Measurements from ENCODE around the gene NRXN3.

NRXN3 gene

DNA sequence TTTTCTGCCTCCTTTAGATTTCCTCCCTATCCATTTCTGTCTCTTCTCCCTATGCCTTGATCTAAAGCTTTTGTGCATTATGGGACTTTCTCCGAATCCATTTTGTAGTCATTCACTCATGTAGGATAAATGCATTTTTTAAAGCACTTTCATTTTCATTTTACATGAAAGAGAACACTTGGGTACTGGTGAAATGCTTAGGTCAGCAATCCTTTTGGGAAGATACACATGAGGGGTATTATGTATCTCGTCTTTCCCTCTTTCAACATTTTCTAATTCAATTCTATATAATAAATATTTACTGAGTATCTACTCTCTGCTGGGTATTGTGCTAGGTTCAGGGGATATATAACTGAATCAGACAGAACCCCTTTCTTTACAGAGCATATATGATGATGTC, 577.6 kb downstream of the NRXN3 start:
- Histone ChIP-seq H3K4me2 (ENCODE audit: low read length) (no peak overlapping the region), H3F3A (ENCODE audit: insufficient read depth, low read length) (no peaks in the 10 kb centered on the region), H3K27me3 (ENCODE audit: insufficient read depth, low read length) (no peaks in the 10 kb centered on the region), H3K4me3 (ENCODE audit: low read depth, low read length, poor library complexity, severe bottlenecking) (no peak overlapping the region), H3K4me1 (ENCODE audit: insufficient read depth, low read length, severe bottlenecking) (no peaks in the 10 kb centered on the region), H3K27ac (ENCODE audit: low read depth, low read length, poor library complexity, severe bottlenecking) (no peak overlapping the region), H3K9me3 (ENCODE audit: low read length) (no peaks in the 10 kb centered on the region), H3K9me2 (ENCODE audit: low read depth, low read length) (no peaks in the 10 kb centered on the region), H3K9ac (ENCODE audit: low read length) (no peak overlapping the region), H4K20me1 (ENCODE audit: insufficient read depth, low read length) (no peaks in the 10 kb centered on the region), H3K79me2 (ENCODE audit: insufficient read depth, low read length) (no peaks in the 10 kb centered on the region), H2AFZ (ENCODE audit: low read length) (no peak overlapping the region), H3K36me3 (ENCODE audit: insufficient read depth, low read length) (no peaks in the 10 kb centered on the region)
- TF ChIP-seq EZH2 (IDR thresholded peaks at IDR 0.05; ENCODE audit: borderline replicate concordance, low read length) = no peak
- no peak for TF ChIP-seq CTCF (IDR thresholded peaks at IDR 0.05; ENCODE audit: low read length)

GRCh38 chr14:78752518-78753188, 582.5 kb downstream of the NRXN3 start:
- Histone ChIP-seq H3K9ac (ENCODE audit: low read length) (no peak overlapping the region), H3K27ac (ENCODE audit: low read depth, low read length, poor library complexity, severe bottlenecking) (no peak overlapping the region), H3K36me3 (ENCODE audit: insufficient read depth, low read length) (no peaks in the 10 kb centered on the region)

GRCh38 chr14:78754059-78754458, 583.9 kb downstream of the NRXN3 start:
- no peaks in the 10 kb centered on the region for H3K9me2 ChIP-seq (ENCODE audit: low read depth, low read length)
- no peak overlapping the region for H3K4me3 ChIP-seq (ENCODE audit: low read depth, low read length, poor library complexity, severe bottlenecking)
- no peaks in the 10 kb centered on the region for H3K36me3 ChIP-seq (ENCODE audit: insufficient read depth, low read length)
- no peaks in the 10 kb centered on the region for H3F3A ChIP-seq (ENCODE audit: insufficient read depth, low read length)
- no peaks in the 10 kb centered on the region for H4K20me1 ChIP-seq (ENCODE audit: insufficient read depth, low read length)
- no peaks in the 10 kb centered on the region for H3K27me3 ChIP-seq (ENCODE audit: insufficient read depth, low read length)
- no peaks in the 10 kb centered on the region for H3K9me3 ChIP-seq (ENCODE audit: low read length)
- no peak overlapping the region for H3K9ac ChIP-seq (ENCODE audit: low read length)
- no peak overlapping the region for H3K27ac ChIP-seq (ENCODE audit: low read depth, low read length, poor library complexity, severe bottlenecking)
- H2AFZ ChIP-seq (ENCODE audit: low read length) = no peak overlapping the region
- H3K4me1 ChIP-seq (ENCODE audit: insufficient read depth, low read length, severe bottlenecking) = no peaks in the 10 kb centered on the region
- no peak for TF ChIP-seq CTCF (IDR thresholded peaks at IDR 0.05; ENCODE audit: low read length)
- TF ChIP-seq EZH2 (IDR thresholded peaks at IDR 0.05; ENCODE audit: borderline replicate concordance, low read length) = no peak
- no peak overlapping the region for H3K4me2 ChIP-seq (ENCODE audit: low read length)
- H3K79me2 ChIP-seq (ENCODE audit: insufficient read depth, low read length) = no peaks in the 10 kb centered on the region

More at GRCh38 chr14:78752518-78753188, 582.5 kb downstream of the NRXN3 start:
- Histone ChIP-seq H3K79me2 (ENCODE audit: insufficient read depth, low read length) (no peaks in the 10 kb centered on the region), H3K4me3 (ENCODE audit: low read depth, low read length, poor library complexity, severe bottlenecking) (no peak overlapping the region), H3F3A (ENCODE audit: insufficient read depth, low read length) (no peaks in the 10 kb centered on the region), H3K4me2 (ENCODE audit: low read length) (no peak overlapping the region), H3K9me3 (ENCODE audit: low read length) (no peaks in the 10 kb centered on the region), H3K27me3 (ENCODE audit: insufficient read depth, low read length) (no peaks in the 10 kb centered on the region), H4K20me1 (ENCODE audit: insufficient read depth, low read length) (no peaks in the 10 kb centered on the region), H3K9me2 (ENCODE audit: low read depth, low read length) (no peaks in the 10 kb centered on the region), H3K4me1 (ENCODE audit: insufficient read depth, low read length, severe bottlenecking) (no peaks in the 10 kb centered on the region), H2AFZ (ENCODE audit: low read length) (no peak overlapping the region)
- TF ChIP-seq CTCF (IDR thresholded peaks at IDR 0.05; ENCODE audit: low read length) = no peak
- no peak for TF ChIP-seq EZH2 (IDR thresholded peaks at IDR 0.05; ENCODE audit: borderline replicate concordance, low read length)

Data from OCI-LY1 (cell line).